ENCODE data around the gene TM6SF1. TPM values are rescaled to one million over a fixed set of nuclear protein-coding genes. Genes with fewer than 3 reads are reported as not detected.

TM6SF1 gene
- total RNA-seq, 4 donors from 2014 or later = 7.8 to 19.9 (median 12.8) TPM

Small RNA genes lying within 50 kb of the gene (microRNA-seq; reads per million reads assigned to microRNA genes)
- not detected for gene MIR4515

Small RNA genes lying within 50 kb of the gene (small RNA-seq; reads per million reads assigned to genes)
- gene MIR4515 = not detected

Other genes starting within 250 kb of the TM6SF1 start
- gene HOMER2, start 154.9 kb upstream of the TM6SF1 start, total RNA-seq = 100 to 1,000 TPM in 2 of 4 donors, 10 to 100 TPM in 2; 89.1 to 211 (median 122) TPM
- gene RAMAC, start 121.4 kb upstream of the TM6SF1 start, total RNA-seq = 10 to 100 TPM; 18.7 to 24.0 (median 22.0) TPM
- 10 to 100 TPM in 3 of 4 donors, 1 to 10 TPM in 1; 9.7 to 31.6 (median 22.4) TPM for gene C15orf40, start 96.0 kb upstream of the TM6SF1 start, total RNA-seq
- 10 to 100 TPM; 84.7 to 99.3 (median 94.5) TPM for gene BTBD1, start 40.4 kb upstream of the TM6SF1 start, total RNA-seq
- gene HDGFL3, start 100.2 kb downstream of the TM6SF1 start, total RNA-seq = 10 to 100 TPM; 26.8 to 53.2 (median 41.5) TPM
- under 1 TPM in 3 of 4 donors, not detected in 1; 0.15 to 0.94 (median 0.33) TPM for gene BNC1, start 177.0 kb downstream of the TM6SF1 start, total RNA-seq

All from thyroid gland (tissue), 4 donors.